Gastroesophageal sphincter (tissue), 4 donors: ENCODE results near the gene VTN. TPM values are rescaled to one million over a fixed set of nuclear protein-coding genes. Genes with fewer than 3 reads are reported as not detected.

Experiments
- ATAC-seq: fragments of 150-250 bp; one replicate; pipeline ENCODE4 v1.9.1; 2016; ENCODE audit warnings: mild to moderate bottlenecking, moderate library complexity
- H3K27ac ChIP-seq, 4 donors: fragments of 200-600 bp; sonication (generic) in 3 of 4; 1 replicate in 3 of 4; 2 replicates in 1 of 4; pipeline ENCODE4 v1.5.1; 2016 to 2019
- H3K27me3 ChIP-seq: fragments of 200-600 bp; sonication (generic); one replicate; pipeline ENCODE4 v1.5.1; 2019
- H3K36me3 ChIP-seq, 2 donors: fragments of 200-600 bp; sonication (generic); one replicate each; pipeline ENCODE4 v1.5.1; 2019; ENCODE audit warnings: control low read depth in 1 of 2
- H3K4me1 ChIP-seq, 3 donors: fragments of 200-600 bp; sonication (generic); 1 replicate in 2 of 3; 2 replicates in 1 of 3; pipeline ENCODE4 v1.5.1; 2016 to 2019; ENCODE audit warnings: control low read depth in 2 of 3
- H3K4me3 ChIP-seq, 2 donors: fragments of 200-600 bp; sonication (generic); one replicate each; pipeline ENCODE4 v1.5.1; 2019; ENCODE audit warnings: mild to moderate bottlenecking in 1 of 2, moderate library complexity in 1 of 2
- H3K9me3 ChIP-seq, 3 donors: fragments of 200-600 bp; sonication (generic); one replicate each; pipeline ENCODE4 v1.5.1; 2017 to 2019; ENCODE audit warnings: control low read depth in 2 of 3
- EP300 ChIP-seq: sonication (generic); formaldehyde crosslinking; IDR thresholded peaks from one replicate; pipeline ENCODE4 v1.6.1; 2017; ENCODE audit warnings: antibody characterized with exemption, mild to moderate bottlenecking
- POLR2A ChIP-seq, 2 donors: fragments of 450-650 bp; IDR thresholded peaks; one replicate each; pipeline ENCODE4 v1.6.1; 2017; ENCODE audit warnings: antibody characterized with exemption in 2 of 2, mild to moderate bottlenecking in 2 of 2, moderate library complexity in 1 of 2
- POLR2AphosphoS5 ChIP-seq: sonication (generic); formaldehyde crosslinking; IDR thresholded peaks from one replicate; pipeline ENCODE4 v1.6.1; 2017; ENCODE audit warnings: antibody characterized with exemption
- WGBS, 2 donors: methylation state at CpG; one replicate each; pipeline ENCODE4 v1.1.5; 2018; ENCODE audit warnings: low coverage in 1 of 2; 5-methylcytosine and 5-hydroxymethylcytosine counted together
- total RNA-seq, 4 donors: library from RNA; depleted of rRNA; stranded (reverse); fragments of >200 nt; gene quantifications; one replicate each; pipeline ENCODE4 v1.1.0, GENCODE V29; 2016
- TF ChIP-seq, protein P1 (sequence below), 4 experiments: fragments of 200-600 bp in 2 of 4; fragments of 450-650 bp in 2 of 4; sonication (generic) in 1 of 4; IDR thresholded peaks; one replicate each; pipeline ENCODE4 v1.5.1; 2017 to 2019; ENCODE audit warnings: antibody characterized with exemption in 4 of 4, mild to moderate bottlenecking in 2 of 4, moderate library complexity in 2 of 4

Gene VTN
- total RNA-seq, 4 donors from 2014 or later, result 0.27 to 0.47 (median 0.27) TPM; not detected in 1

DNA sequence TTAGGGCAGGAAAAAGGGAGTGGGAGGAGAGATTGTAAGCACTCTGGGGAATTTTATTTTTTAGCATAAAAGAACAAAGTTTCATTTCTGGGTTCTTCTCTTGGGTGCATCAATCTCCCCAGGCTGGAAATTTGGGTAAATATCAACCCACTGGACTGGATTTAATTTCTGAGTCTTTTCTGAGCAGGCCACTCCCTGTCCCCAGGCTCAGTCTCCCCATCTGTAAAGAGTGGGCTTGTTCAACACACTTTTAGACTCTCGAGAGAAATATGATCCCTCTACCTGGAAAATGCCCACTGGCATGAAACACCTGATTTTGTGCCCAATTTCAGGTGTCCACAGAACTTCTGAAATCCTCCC, 617 bp upstream of the VTN start:
- Histone ChIP-seq H3K36me3 (peaks cover 0 to 14% of the 10 kb centered on the region in 2 donors), H3K27me3 (no peaks in the 10 kb centered on the region), H3K4me1 (peaks cover 0 to 36% (median 13%) of the 10 kb centered on the region in 3 donors), H3K27ac (peak overlapping the region; percentile 29 to 85 (median 84)), H3K4me3 (peak overlapping the region in 1 of 2 donors; percentile 72), H3K9me3 (no peaks in the 10 kb centered on the region)
- WGBS, 2 donors, result 83% methylated on average over 1 of the region's 1 CpG; no CpG with 5 or more reads in 1 of the 2 donors
- no peak for TF ChIP-seq EP300
- TF ChIP-seq POLR2AphosphoS5, result no peak
- TF ChIP-seq POLR2A (IDR thresholded peaks at IDR 0.05), result no peak
- TF ChIP-seq, protein P1, sequence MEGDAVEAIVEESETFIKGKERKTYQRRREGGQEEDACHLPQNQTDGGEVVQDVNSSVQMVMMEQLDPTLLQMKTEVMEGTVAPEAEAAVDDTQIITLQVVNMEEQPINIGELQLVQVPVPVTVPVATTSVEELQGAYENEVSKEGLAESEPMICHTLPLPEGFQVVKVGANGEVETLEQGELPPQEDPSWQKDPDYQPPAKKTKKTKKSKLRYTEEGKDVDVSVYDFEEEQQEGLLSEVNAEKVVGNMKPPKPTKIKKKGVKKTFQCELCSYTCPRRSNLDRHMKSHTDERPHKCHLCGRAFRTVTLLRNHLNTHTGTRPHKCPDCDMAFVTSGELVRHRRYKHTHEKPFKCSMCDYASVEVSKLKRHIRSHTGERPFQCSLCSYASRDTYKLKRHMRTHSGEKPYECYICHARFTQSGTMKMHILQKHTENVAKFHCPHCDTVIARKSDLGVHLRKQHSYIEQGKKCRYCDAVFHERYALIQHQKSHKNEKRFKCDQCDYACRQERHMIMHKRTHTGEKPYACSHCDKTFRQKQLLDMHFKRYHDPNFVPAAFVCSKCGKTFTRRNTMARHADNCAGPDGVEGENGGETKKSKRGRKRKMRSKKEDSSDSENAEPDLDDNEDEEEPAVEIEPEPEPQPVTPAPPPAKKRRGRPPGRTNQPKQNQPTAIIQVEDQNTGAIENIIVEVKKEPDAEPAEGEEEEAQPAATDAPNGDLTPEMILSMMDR (IDR thresholded peaks at IDR 0.05), result no peak
- ATAC-seq, result no peak

DNA sequence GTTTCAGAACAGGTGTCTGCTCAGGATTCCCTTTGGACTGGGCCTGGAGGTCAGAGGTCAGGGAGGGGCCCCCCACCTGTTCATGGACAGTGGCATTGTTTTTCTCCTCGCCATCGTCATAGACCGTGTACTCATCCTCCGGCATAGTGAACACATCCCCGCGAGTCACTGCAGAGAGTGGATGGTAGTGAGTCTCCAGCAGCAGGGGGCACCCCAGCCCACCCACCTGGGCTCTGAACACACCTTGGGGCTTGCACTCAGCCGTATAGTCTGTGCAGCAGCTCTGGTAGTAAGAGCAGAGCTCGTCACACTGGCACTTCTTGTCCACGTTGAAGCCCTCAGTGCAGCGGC, 448 bp downstream of the VTN start:
- Histone ChIP-seq H3K27ac (peak overlapping the region in 3 of 4 donors; percentile 83 to 85 (median 84)), H3K36me3 (peaks cover 0 to 22% of the 10 kb centered on the region in 2 donors), H3K9me3 (no peaks in the 10 kb centered on the region), H3K4me3 (no peak overlapping the region), H3K4me1 (peaks cover 0 to 36% (median 13%) of the 10 kb centered on the region in 3 donors), H3K27me3 (no peaks in the 10 kb centered on the region)
- 68% methylated on average over 8 of the region's 10 CpGs; no CpG with 5 or more reads in 1 of the 2 donors for WGBS, 2 donors
- TF ChIP-seq, protein P1 (IDR thresholded peaks at IDR 0.05), result no peak
- TF ChIP-seq POLR2A (IDR thresholded peaks at IDR 0.05) (no peak), POLR2AphosphoS5 (no peak), EP300 (no peak)
- no peak for ATAC-seq

DNA sequence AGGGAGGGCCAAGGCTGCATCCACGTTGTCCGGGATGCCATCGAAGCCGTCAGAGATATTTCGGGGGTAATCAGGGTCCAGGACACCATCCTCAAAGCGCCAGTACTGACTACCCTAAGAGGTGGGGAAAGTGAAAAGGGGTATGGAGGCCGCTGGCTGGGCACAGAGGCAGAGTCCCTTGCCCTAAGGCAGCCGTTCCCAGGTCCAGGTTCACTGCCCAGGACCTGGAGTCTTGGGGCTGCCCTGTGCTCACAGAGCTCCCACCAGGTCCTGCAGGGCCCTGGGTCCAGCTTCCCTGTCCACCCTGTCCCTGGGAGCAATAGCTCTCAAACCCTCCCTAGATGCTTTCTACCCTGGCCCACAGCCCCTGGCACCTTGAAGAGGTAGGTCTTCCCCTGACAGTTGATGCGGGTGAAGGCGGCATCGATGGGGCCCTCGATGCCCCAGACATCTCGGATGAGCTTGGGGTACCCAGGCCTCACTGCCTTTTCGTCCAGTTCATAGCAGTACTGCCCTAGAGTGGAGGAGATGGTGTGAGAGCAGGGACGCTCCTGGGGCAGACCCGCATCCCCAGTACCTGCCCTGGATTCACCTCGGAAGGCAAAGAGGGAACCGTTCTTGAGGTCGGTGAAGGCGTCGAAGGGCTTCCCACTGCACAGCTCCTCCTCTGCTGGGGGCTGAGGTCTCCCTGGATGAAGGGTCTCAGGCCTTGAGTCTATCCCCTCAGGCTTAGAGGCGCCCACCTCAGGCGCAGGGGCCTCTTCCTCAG, 1.0 kb downstream of the VTN start:
- no peak overlapping the region for H3K27ac ChIP-seq
- no peak for ATAC-seq
- no peaks in the 10 kb centered on the region for H3K27me3 ChIP-seq
- WGBS, 2 donors, result 100% methylated on average over 4 of the region's 23 CpGs; no CpG with 5 or more reads in 1 of the 2 donors
- no peak for TF ChIP-seq POLR2A (IDR thresholded peaks at IDR 0.05)
- no peak for TF ChIP-seq POLR2AphosphoS5
- TF ChIP-seq, protein P1 (IDR thresholded peaks at IDR 0.05), result no peak
- TF ChIP-seq EP300, result no peak
- no peak overlapping the region for H3K4me3 ChIP-seq
- peaks cover 0 to 31% (median 13%) of the 10 kb centered on the region in 3 donors for H3K4me1 ChIP-seq
- no peaks in the 10 kb centered on the region for H3K9me3 ChIP-seq
- peaks cover 0 to 27% of the 10 kb centered on the region in 2 donors for H3K36me3 ChIP-seq

DNA sequence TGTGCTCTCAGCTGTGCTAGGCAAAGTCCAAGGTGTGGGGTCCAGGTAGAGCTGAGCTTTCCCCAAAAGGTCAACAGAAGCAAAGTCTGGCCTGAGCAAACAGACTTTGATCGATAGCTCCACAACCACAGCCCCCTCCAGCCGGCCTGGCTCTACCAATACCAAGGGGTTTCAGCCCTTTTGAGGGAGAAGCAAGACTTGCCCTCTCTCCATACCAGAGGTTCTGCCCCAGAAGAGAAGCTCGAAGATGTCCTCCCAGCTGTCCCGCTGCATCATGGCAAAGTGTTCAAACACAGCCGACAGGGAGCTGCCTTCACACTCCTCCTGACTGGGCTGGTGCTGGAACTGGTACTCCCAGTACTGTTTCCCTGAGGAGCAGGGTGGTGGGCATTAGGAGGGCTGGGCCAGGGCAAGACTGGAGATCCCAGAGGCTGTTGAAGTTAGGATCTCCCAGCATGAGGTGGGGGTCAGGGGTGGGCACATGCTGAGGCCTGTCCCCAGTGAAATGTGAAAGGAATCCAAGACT, 1.7 kb downstream of the VTN start:
- Histone ChIP-seq H3K4me3 (no peak overlapping the region), H3K36me3 (peaks cover 0 to 34% of the 10 kb centered on the region in 2 donors), H3K27ac (no peak overlapping the region), H3K27me3 (no peaks in the 10 kb centered on the region), H3K9me3 (no peaks in the 10 kb centered on the region), H3K4me1 (peaks cover 0 to 26% (median 11%) of the 10 kb centered on the region in 3 donors)
- WGBS, 2 donors, result 40% methylated on average over 1 of the region's 5 CpGs; no CpG with 5 or more reads in 1 of the 2 donors
- no peak for ATAC-seq
- TF ChIP-seq POLR2A (IDR thresholded peaks at IDR 0.05) (no peak), EP300 (no peak)

DNA sequence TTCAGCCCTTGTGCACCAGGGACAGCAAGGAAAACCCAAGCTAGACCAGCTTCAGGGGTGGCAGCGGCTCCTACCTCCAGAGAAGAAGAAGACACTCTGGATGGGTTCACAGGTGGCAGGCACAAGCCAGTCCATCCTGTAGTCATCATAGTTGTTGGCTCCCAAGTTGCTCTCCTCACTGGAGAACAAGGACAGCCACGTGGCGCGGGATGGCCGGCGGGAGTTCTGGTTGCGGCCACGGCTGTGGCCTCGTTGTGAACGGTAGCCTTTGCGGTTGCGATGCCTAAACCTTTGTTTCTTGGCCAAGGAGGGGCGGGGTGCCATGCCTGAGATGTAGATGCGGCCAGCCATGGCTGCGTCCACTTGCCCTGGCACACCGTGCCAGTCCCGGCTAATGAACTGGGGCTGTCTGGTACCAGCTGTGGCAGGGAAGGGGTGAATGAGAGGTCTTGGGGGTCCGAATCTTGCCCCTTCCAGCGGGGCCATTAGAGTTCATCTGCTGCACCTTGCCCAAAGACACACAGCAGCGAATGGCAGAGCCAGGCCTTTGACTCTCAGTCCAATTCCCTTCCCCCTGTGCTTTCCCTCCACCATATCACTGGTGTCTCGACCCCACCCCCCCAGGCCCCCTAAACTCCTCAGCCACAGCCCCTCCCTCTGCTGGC, 2.3 kb downstream of the VTN start:
- H3K9me3 ChIP-seq, result no peaks in the 10 kb centered on the region
- no peak overlapping the region for H3K27ac ChIP-seq
- peaks cover 0 to 20% (median 5%) of the 10 kb centered on the region in 3 donors for H3K4me1 ChIP-seq
- no peaks in the 10 kb centered on the region for H3K27me3 ChIP-seq
- ATAC-seq, result no peak
- no peak overlapping the region for H3K4me3 ChIP-seq
- 93% methylated on average over 11 of the region's 21 CpGs; no CpG with 5 or more reads in 1 of the 2 donors for WGBS, 2 donors
- H3K36me3 ChIP-seq, result peaks cover 0 to 40% of the 10 kb centered on the region in 2 donors
- TF ChIP-seq, protein P1 (IDR thresholded peaks at IDR 0.05), result no peak
- TF ChIP-seq POLR2A (IDR thresholded peaks at IDR 0.05), result no peak
- TF ChIP-seq POLR2AphosphoS5, result no peak
- TF ChIP-seq EP300, result no peak
